T-helper 1 cell treated with Interleukin-12 subunit alpha and Interleukin-12 subunit beta and Interleukin-4 antibody, amounts not matched to agents 30 μg/mL and 1 μg/mL, for 36 hours (primary cell): ENCODE data around the gene FLNB.
A peak's percentile ranks its signal among the peaks of the same experiment; 100 is the strongest.

Experiments used
- H3K27ac Mint-ChIP-seq: one replicate; pipeline ENCODE4 v1.8.0; 2021; ENCODE audit warnings: mild to moderate bottlenecking, mixed read lengths
- H3K27me3 Mint-ChIP-seq: one replicate; pipeline ENCODE4 v1.8.0; 2021; ENCODE audit warnings: low read depth, mixed read lengths
- H3K36me3 Mint-ChIP-seq: one replicate; pipeline ENCODE4 v1.8.0; 2021; ENCODE audit warnings: low read depth, mixed read lengths
- H3K4me1 Mint-ChIP-seq: one replicate; pipeline ENCODE4 v1.8.0; 2021; ENCODE audit warnings: low read depth, mixed read lengths
- H3K4me3 Mint-ChIP-seq: one replicate; pipeline ENCODE4 v1.8.0; 2021; ENCODE audit warnings: mild to moderate bottlenecking, moderate library complexity, mixed read lengths
- H3K9me3 Mint-ChIP-seq: one replicate; pipeline ENCODE4 v1.8.0; 2021; ENCODE audit warnings: mixed read lengths

FLNB gene

DNA sequence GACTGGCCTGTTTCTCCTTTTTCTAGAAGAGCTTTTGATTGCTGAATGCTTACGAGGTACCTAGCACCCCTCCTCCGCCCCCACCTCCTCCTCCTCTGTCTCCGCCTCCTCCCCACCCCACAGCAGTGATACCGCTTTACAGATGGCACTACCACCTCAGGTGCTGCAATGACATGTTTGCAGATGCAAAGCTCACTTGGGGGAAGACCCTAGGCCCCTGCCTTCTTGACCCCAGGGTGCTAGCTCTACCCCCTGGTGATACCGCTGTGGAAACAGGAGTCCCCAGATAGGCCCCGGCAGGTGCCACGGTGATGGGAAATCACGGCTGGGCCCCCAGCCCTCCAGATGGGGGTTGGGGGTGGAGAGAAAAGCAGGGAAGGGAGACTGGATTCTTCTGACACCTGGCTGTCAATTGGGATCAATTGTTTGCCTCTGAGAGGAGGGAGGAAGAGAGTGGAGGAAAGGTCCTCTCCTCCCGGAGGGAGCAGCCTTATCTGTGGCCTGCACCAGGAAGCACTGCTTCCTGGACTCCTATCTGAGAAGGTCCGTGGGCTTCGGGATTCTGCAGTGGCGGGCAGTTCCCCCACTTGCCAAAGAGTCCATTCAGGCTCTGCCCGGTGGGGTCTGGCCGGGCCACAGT, 164.9 kb downstream of the FLNB start:
- H3K27ac Mint-ChIP-seq = no peak overlapping the region
- H3K4me1 Mint-ChIP-seq = peaks cover 4% of the 10 kb centered on the region
- no peaks in the 10 kb centered on the region for H3K9me3 Mint-ChIP-seq
- H3K36me3 Mint-ChIP-seq = peaks cover 3% of the 10 kb centered on the region
- no peaks in the 10 kb centered on the region for H3K27me3 Mint-ChIP-seq
- no peak overlapping the region for H3K4me3 Mint-ChIP-seq

- H3K4me1 Mint-ChIP-seq = peaks cover 11% of the 10 kb centered on the region
- H3K27me3 Mint-ChIP-seq = no peaks in the 10 kb centered on the region
- H3K36me3 Mint-ChIP-seq = peaks cover 3% of the 10 kb centered on the region
- no peaks in the 10 kb centered on the region for H3K9me3 Mint-ChIP-seq
- no peak overlapping the region for H3K4me3 Mint-ChIP-seq
- H3K27ac Mint-ChIP-seq = no peak overlapping the region
Measured at GRCh38 chr3:58173669-58174398, 165.6 kb downstream of the FLNB start.

- Mint-ChIP-seq H3K36me3 (no peaks in the 10 kb centered on the region), H3K4me1 (peaks cover 12% of the 10 kb centered on the region), H3K4me3 (no peak overlapping the region), H3K27me3 (no peaks in the 10 kb centered on the region), H3K27ac (no peak overlapping the region), H3K9me3 (no peaks in the 10 kb centered on the region)
Measured at GRCh38 chr3:58175187-58175436, 166.9 kb downstream of the FLNB start.

- no peaks in the 10 kb centered on the region for H3K27me3 Mint-ChIP-seq
- H3K27ac Mint-ChIP-seq = no peak overlapping the region
- no peak overlapping the region for H3K4me3 Mint-ChIP-seq
- H3K4me1 Mint-ChIP-seq = peaks cover 12% of the 10 kb centered on the region
- no peaks in the 10 kb centered on the region for H3K9me3 Mint-ChIP-seq
- no peaks in the 10 kb centered on the region for H3K36me3 Mint-ChIP-seq
Measured at GRCh38 chr3:58175437-58176184, 167.4 kb downstream of the FLNB start.

- Mint-ChIP-seq H3K4me1 (peaks cover 12% of the 10 kb centered on the region), H3K27me3 (peaks cover 4% of the 10 kb centered on the region), H3K27ac (no peak overlapping the region), H3K9me3 (no peaks in the 10 kb centered on the region), H3K4me3 (no peak overlapping the region), H3K36me3 (no peaks in the 10 kb centered on the region)
Measured at GRCh38 chr3:58176185-58176530, 167.9 kb downstream of the FLNB start.

DNA sequence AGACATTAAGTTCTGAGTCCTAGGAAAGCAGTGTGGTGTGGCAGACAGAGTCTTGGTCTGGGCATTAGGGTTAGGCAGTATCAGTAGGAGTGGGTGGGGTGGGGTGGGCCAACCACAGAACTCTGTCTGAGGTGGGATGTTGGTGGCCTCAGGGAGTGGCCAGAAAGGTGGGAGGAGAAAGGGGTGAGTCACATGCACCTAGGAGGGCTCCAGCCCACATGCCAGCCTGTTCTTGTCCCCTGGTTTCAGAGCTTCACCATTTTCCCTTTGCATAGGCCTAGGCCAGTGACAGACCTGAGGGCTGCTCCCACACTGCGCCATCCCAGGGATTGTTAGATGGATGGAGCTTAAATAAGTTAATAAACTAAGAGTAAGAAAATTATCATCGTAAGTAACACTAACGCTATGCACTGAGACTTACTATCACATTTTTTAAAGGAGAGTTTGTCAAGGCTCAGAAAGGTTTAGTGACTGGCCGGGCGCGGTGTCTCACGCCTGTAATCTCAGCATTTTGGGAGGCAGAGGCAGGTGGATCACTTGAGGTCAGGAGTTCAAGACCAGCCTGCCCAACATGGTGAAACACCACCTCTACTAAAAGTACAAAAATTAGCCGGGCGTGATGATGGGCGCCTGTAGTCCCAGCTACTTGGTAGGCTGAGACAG, 168.7 kb downstream of the FLNB start:
- no peak overlapping the region for H3K27ac Mint-ChIP-seq
- H3K36me3 Mint-ChIP-seq = no peaks in the 10 kb centered on the region
- peak overlapping the region; percentile 46 for H3K4me3 Mint-ChIP-seq
- peaks cover 4% of the 10 kb centered on the region for H3K27me3 Mint-ChIP-seq
- no peaks in the 10 kb centered on the region for H3K9me3 Mint-ChIP-seq
- H3K4me1 Mint-ChIP-seq = peaks cover 12% of the 10 kb centered on the region

DNA sequence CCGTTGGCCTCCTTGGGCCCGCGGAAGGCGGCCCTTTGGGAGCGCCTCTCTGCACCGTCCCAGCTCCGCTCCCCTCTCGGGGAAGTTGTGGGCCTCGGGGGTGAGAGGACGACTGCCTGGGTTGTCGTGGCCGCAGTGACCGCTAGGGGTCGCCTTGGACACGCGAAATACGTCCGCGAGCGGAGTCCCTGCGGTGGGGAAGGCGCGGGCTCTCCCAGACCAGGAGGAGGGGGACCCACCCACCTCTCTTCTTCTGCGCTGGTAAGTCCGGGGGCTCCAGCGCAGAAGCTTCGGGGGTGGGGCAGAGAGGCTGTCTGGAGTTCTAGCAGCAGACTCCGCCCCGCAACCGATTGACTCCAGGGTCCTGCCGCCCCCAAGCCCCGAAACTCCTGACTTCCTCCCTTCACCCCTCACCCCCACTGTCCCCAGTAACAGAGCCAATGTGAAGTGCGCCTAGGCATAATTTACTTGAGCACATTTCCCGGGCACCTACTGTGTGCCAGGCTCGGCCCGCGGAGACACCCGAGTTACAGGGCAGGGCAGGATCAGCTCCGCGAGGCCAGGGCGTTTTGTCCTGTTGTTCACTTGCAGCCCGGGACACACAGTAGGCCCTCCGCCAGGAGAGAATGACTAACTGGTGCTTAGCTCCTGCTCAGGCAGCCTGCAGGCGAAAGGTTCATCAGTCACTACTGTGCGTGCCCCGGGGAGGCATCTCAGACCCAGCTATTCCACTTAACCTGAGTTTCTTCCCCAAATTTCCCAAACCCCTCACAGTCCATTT, 169.7 kb downstream of the FLNB start:
- H3K36me3 Mint-ChIP-seq = no peaks in the 10 kb centered on the region
- H3K4me3 Mint-ChIP-seq = peak overlapping the region; percentile 70
- peaks cover 4% of the 10 kb centered on the region for H3K27me3 Mint-ChIP-seq
- H3K9me3 Mint-ChIP-seq = no peaks in the 10 kb centered on the region
- no peak overlapping the region for H3K27ac Mint-ChIP-seq
- peaks cover 12% of the 10 kb centered on the region for H3K4me1 Mint-ChIP-seq

- Mint-ChIP-seq H3K36me3 (no peaks in the 10 kb centered on the region), H3K9me3 (no peaks in the 10 kb centered on the region), H3K27me3 (peaks cover 4% of the 10 kb centered on the region), H3K4me3 (peak overlapping the region; percentile 70), H3K4me1 (peaks cover 12% of the 10 kb centered on the region), H3K27ac (no peak overlapping the region)
Measured at GRCh38 chr3:58178528-58179234, 170.5 kb downstream of the FLNB start.

DNA sequence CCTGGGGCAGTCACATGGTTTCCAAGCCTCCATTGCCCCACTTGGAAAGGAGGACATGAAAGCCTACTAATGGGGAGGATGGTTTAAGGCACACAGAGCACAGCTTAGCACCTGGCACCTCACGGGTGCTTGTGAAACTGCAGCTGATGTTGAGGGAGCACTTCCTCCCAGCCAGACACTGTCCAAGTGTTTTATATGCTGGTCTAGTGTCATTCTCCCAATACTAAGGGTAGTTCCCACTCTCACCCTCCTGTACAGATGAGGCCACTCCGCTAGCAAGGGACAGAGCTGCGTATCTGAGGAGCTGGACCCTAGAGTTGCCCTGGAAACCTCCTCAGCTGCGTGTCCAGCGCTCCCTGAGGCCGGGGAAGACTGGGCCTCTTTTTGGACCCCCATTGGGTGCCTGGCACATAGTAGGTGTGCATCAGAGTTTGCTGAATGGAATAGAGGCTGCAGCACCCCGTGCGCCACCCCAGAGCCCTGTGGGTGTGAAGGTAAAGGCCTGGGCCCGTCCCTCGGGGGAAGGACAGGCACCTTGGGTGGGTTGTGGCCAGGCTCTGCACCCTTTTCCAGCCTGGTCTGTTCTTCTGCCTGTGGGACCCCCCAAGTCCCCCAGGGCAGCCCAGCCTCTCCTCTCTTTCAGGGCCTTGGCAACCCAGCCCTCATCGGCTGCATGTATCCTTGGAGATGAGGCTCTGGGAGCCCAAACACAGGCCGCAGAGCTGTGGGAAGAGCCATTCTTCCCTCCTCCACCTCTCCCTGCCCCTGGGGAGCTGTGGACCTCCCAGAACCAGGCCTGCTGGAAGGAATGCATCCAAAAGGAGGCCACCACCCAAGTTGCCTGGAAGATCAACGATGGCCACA, 171.2 kb downstream of the FLNB start:
- no peak overlapping the region for H3K4me3 Mint-ChIP-seq
- no peaks in the 10 kb centered on the region for H3K36me3 Mint-ChIP-seq
- no peak overlapping the region for H3K27ac Mint-ChIP-seq
- H3K9me3 Mint-ChIP-seq = no peaks in the 10 kb centered on the region
- peaks cover 12% of the 10 kb centered on the region for H3K4me1 Mint-ChIP-seq
- H3K27me3 Mint-ChIP-seq = peaks cover 4% of the 10 kb centered on the region

DNA sequence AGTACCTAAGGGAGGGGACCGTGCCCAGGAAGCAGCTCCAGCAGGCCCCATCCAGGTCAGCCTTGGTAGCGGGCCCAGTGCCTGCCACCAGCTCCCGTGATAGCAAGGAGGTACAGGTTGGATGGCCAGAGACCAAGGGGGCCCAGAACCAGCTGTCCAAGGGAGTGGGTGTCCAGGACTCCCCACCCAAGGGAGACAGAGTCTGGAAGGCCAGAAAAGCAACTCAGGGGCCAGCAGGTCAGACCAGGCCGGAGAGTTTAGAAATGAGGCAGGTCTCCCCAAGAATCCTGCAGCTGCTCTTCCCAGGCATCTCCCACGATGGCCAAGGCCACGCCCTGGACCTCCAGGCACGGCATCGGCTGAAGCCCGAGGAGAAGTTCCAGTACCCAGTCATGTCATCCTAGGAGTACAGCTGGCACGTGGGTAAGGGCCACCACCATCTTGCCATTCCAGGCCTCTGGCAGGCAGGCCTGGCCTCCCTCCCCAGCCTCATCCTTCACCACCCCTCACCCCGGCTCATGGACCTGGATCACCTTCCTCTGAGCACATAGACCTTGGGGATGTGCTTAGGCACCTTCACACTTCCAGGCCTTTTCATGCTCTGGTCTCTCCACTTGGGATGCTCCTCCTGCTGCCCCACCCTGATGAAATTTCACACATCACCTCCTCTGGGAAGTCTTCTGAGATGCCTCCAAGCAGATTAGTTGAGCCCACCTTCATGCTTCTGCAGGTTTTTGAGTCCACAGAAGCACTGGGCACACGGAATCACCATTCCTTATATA, 172.1 kb downstream of the FLNB start:
- no peaks in the 10 kb centered on the region for H3K36me3 Mint-ChIP-seq
- peaks cover 4% of the 10 kb centered on the region for H3K27me3 Mint-ChIP-seq

DNA sequence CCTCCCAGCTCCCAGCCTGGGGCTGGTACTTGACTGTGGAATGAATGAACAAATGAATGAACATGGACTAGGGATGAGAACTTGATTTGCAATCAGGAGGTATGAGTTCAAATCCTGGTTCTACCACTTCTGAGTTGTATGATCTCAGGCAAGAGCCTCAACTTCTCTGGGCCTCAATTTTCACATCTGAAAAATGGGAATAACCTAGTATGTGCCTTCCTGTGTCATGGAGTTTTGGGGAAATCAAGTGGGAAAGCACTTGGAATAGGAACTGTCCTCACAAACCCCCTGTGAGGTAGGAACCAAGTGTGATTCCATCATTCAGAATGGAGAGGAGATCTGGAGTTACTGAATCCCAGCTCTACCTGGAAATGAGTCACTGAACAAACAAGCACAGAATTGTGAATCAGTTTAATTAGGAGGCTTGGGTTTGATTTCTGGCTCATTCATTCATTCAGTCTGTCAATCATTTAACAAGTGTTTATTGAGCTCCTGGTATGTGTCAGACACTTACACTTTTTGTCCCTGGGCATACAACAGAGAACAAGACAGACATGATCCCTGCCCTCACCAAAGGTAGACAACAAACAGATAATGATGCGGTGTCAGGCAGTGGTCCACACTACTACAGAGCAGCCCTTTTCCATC, 172.8 kb downstream of the FLNB start:
- no peak overlapping the region for H3K4me3 Mint-ChIP-seq
- H3K27me3 Mint-ChIP-seq = peaks cover 4% of the 10 kb centered on the region
- no peaks in the 10 kb centered on the region for H3K36me3 Mint-ChIP-seq
- peaks cover 12% of the 10 kb centered on the region for H3K4me1 Mint-ChIP-seq
- H3K9me3 Mint-ChIP-seq = no peaks in the 10 kb centered on the region
- H3K27ac Mint-ChIP-seq = no peak overlapping the region

More for the DNA sequence above, 172.1 kb downstream of the FLNB start:
- no peak overlapping the region for H3K4me3 Mint-ChIP-seq
- H3K9me3 Mint-ChIP-seq = no peaks in the 10 kb centered on the region
- H3K27ac Mint-ChIP-seq = no peak overlapping the region
- H3K4me1 Mint-ChIP-seq = peaks cover 12% of the 10 kb centered on the region

- peaks cover 4% of the 10 kb centered on the region for H3K27me3 Mint-ChIP-seq
- H3K9me3 Mint-ChIP-seq = no peaks in the 10 kb centered on the region
- H3K4me1 Mint-ChIP-seq = peaks cover 13% of the 10 kb centered on the region
- no peaks in the 10 kb centered on the region for H3K36me3 Mint-ChIP-seq
- H3K4me3 Mint-ChIP-seq = no peak overlapping the region
- H3K27ac Mint-ChIP-seq = no peak overlapping the region
Measured at GRCh38 chr3:58183221-58183620, 175.0 kb downstream of the FLNB start.
